Colonic mucosa (tissue), 4 donors: ENCODE results near the gene SERP2. TPM values are rescaled to one million over a fixed set of nuclear protein-coding genes. Genes with fewer than 3 reads are reported as not detected.

ENCODE experiments used
- DNase-seq: peaks from one replicate; pipeline ENCODE4 v3.0.0-alpha.2; 2020
- H3K27ac ChIP-seq: fragments of 200-600 bp; one replicate; pipeline ENCODE4 v1.8.0; 2021
- H3K27me3 ChIP-seq: fragments of 200-600 bp; one replicate; pipeline ENCODE4 v1.8.0; 2021
- H3K36me3 ChIP-seq: fragments of 200-600 bp; one replicate; pipeline ENCODE4 v1.8.0; 2021
- H3K4me1 ChIP-seq: fragments of 200-600 bp; one replicate; pipeline ENCODE4 v1.8.0; 2021; ENCODE audit warnings: mild to moderate bottlenecking
- H3K4me3 ChIP-seq: fragments of 200-600 bp; one replicate; pipeline ENCODE4 v1.8.0; 2021
- H3K9ac ChIP-seq, 2 donors: one replicate each; pipeline ENCODE4 v1.7.0; 2013; ENCODE audit warnings: control low read depth in 2 of 2, low read depth in 2 of 2, low read length in 2 of 2
- H3K9me3 ChIP-seq: fragments of 200-600 bp; one replicate; pipeline ENCODE4 v1.8.0; 2021
- CTCF ChIP-seq: fragments of 200-600 bp; IDR thresholded peaks from one replicate; pipeline ENCODE4 v1.8.0; 2022; ENCODE audit warnings: antibody characterized with exemption, mild to moderate bottlenecking
- intact Hi-C: fragments of 100-400 bp; cut with DNase I; formaldehyde crosslinking; loops from one replicate; pipeline ENCODE4 v1.14.1; 2022
- total RNA-seq, 2 donors: library from RNA; stranded (reverse); fragmentation: NEBNext Ultra II Directional in 1 of 2; extraction: Animal tissue kit (Norgen Biotek cat#: 25700) in 1 of 2; gene quantifications; one replicate each; pipeline ENCODE4 v1.2.1, GENCODE V29; 2021
- donor health status: healthy.
- donor health status: DM: no; HTN: no; CAD: no.
- donor health status: DM: no; HTN: no; CAD: no.

Gene SERP2
- total RNA-seq, 2 donors from 2014 or later, result 1.6 to 2.7 TPM

GRCh38 chr13:44414716-44415115 lies 41.1 kb downstream of the SERP2 start:
- no peak overlapping the region for H3K27ac ChIP-seq
- no peaks in the 10 kb centered on the region for H3K27me3 ChIP-seq
- no peaks in the 10 kb centered on the region for H3K9me3 ChIP-seq
- no peaks in the 10 kb centered on the region for H3K4me1 ChIP-seq
- no peaks in the 10 kb centered on the region for H3K36me3 ChIP-seq
- TF ChIP-seq CTCF, result no peak
- DNase-seq, result no peak
- H3K9ac ChIP-seq, result no peak overlapping the region
- H3K4me3 ChIP-seq, result no peak overlapping the region
- intact Hi-C loops, result no loop called here

- no peaks in the 10 kb centered on the region for H3K9me3 ChIP-seq
- intact Hi-C loops, result no loop called here
Measured at GRCh38 chr13:44415815-44416214, 42.2 kb downstream of the SERP2 start.

GRCh38 chr13:44416301-44416700 lies 42.7 kb downstream of the SERP2 start:
- Histone ChIP-seq H3K27ac (no peak overlapping the region), H3K36me3 (no peaks in the 10 kb centered on the region), H3K4me3 (no peak overlapping the region), H3K4me1 (no peaks in the 10 kb centered on the region), H3K9me3 (no peaks in the 10 kb centered on the region), H3K9ac (no peak overlapping the region), H3K27me3 (no peaks in the 10 kb centered on the region)
- intact Hi-C loops, result no loop called here
- no peak for TF ChIP-seq CTCF
- DNase-seq, result no peak

More at GRCh38 chr13:44415815-44416214, 42.2 kb downstream of the SERP2 start:
- no peak for TF ChIP-seq CTCF
- H3K9ac ChIP-seq, result no peak overlapping the region
- no peak for DNase-seq
- H3K36me3 ChIP-seq, result no peaks in the 10 kb centered on the region
- H3K27me3 ChIP-seq, result no peaks in the 10 kb centered on the region
- no peak overlapping the region for H3K4me3 ChIP-seq
- no peak overlapping the region for H3K27ac ChIP-seq
- no peaks in the 10 kb centered on the region for H3K4me1 ChIP-seq

GRCh38 chr13:44416744-44417143 lies 43.1 kb downstream of the SERP2 start:
- no peaks in the 10 kb centered on the region for H3K9me3 ChIP-seq
- no peak overlapping the region for H3K27ac ChIP-seq
- no peak overlapping the region for H3K4me3 ChIP-seq
- no peaks in the 10 kb centered on the region for H3K27me3 ChIP-seq
- H3K36me3 ChIP-seq, result no peaks in the 10 kb centered on the region
- no peaks in the 10 kb centered on the region for H3K4me1 ChIP-seq
- DNase-seq, result no peak
- intact Hi-C loops, result no loop called here
- no peak overlapping the region for H3K9ac ChIP-seq
- TF ChIP-seq CTCF, result no peak

- Histone ChIP-seq H3K27me3 (no peaks in the 10 kb centered on the region), H3K4me3 (no peak overlapping the region), H3K36me3 (no peaks in the 10 kb centered on the region), H3K4me1 (no peaks in the 10 kb centered on the region), H3K27ac (no peak overlapping the region), H3K9ac (no peak overlapping the region), H3K9me3 (no peaks in the 10 kb centered on the region)
- intact Hi-C loops, result no loop called here
- TF ChIP-seq CTCF, result no peak
- no peak for DNase-seq
Measured at GRCh38 chr13:44417446-44417845, 43.8 kb downstream of the SERP2 start.

GRCh38 chr13:44417876-44418275 lies 44.3 kb downstream of the SERP2 start:
- H3K9me3 ChIP-seq, result no peaks in the 10 kb centered on the region
- H3K27ac ChIP-seq, result no peak overlapping the region
- TF ChIP-seq CTCF, result no peak
- intact Hi-C loops, result no loop called here
- no peak overlapping the region for H3K4me3 ChIP-seq
- H3K9ac ChIP-seq, result no peak overlapping the region
- no peaks in the 10 kb centered on the region for H3K36me3 ChIP-seq
- DNase-seq, result no peak
- no peaks in the 10 kb centered on the region for H3K27me3 ChIP-seq
- H3K4me1 ChIP-seq, result no peaks in the 10 kb centered on the region
